ENCODE data around the gene TRDN.
"Not testable (repeated sequence)": the region's sequence is repeated elsewhere in the genome, so short reads cannot be mapped to it uniquely, and the experiment has no call there.

Gene TRDN

DNA sequence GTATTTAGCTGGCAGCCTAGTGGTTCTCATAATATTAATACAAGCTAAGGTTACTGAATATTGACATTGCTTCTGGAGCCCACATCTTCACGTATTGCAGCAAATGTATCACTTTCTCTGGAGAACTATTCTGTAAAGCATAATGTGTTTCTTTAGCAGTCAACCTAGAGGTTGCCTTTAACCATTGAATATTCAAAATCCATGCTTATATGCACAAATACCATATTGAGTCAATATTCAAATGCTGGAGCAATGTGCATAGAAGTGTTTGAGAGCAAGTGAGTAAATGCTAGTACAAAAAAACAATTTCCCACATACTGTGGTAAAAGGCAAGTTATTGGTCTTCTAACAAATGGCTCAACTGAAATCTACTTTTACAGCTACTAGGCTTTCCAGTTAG lies 231.8 kb downstream of the TRDN start:
- no peak for DNase-seq (ENCODE audit: low read depth in 2 of 2)

DNA sequence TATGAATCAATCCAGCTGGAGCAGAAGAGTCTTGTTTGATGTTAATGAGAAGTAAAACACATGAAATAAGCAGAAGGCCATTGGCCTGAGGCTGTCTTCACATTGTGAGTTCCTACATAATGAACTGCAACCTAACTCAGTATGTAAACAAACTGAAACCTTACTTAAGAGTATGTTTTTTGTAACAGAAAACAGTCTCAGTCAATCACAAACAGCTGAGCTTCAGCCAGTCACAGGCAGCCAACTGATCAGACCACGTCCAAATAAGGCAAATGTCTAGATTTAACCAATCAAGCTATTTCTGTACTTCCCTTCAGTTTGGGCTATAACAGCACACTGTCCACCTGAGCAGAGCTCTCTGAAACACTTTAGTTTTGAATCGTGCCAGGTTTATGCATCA lies 234.7 kb downstream of the TRDN start:
- no peak for DNase-seq (ENCODE audit: low read depth in 2 of 2)

DNA sequence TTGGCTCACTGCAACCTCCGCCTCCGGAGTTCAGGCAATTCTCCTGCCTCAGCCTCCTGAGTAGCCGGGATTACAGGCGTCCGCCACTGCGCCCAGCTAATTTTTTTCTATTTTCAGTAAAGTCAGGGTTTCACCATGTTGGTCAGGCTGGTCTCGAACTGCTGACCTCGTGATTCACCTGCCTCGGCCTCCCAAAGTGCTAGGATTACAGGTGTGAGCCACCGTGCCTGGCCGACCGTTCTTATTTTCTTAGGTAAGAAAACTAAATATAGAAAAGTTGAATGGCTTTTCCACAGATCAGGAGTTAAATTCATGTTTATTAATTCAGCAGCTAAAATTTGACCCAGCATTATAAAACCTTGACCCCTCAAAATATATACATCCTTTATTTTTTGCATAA lies 238.7 kb downstream of the TRDN start:
- DNase-seq (ENCODE audit: low read depth in 2 of 2), result no peak

DNA sequence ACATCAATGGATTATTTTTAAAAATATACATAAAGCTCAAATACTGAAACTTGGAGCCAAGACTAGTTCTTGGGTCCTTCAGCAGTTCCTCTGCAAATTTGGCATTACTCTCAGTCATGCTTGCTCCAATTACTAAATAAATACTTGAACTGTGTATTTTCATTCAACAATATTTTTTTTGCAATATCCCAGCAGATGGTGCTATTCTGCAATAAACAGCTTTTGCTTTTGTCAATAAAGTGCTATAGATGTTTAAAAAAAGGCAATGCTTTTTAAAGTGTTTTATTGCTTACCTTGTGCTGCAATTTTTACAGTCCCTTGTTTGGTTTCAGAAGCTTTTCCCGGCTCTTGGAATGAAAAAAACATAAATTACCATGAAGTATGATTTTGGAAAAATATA lies 243.4 kb downstream of the TRDN start:
- DNase-seq (ENCODE audit: low read depth in 2 of 2), result no peak

DNA sequence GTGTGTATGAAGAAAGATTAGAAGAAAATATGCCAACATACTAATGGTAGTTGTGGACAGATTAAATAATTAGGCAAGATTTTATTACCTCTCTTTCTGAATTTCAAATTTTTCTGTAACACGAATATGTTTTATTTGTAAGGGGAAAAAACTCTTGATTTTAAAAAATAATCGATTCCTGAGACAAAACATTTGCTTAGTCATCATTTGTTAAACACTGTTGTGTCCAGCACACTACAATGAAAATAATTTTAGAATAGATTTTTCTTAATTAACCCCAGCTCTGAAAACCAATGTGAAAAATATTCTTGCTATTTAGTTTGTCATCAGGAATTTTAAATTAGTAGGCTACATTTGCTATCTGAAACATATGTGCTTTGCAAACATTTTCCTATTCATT lies 253.0 kb downstream of the TRDN start:
- no peak for DNase-seq (ENCODE audit: low read depth in 2 of 2)

DNA sequence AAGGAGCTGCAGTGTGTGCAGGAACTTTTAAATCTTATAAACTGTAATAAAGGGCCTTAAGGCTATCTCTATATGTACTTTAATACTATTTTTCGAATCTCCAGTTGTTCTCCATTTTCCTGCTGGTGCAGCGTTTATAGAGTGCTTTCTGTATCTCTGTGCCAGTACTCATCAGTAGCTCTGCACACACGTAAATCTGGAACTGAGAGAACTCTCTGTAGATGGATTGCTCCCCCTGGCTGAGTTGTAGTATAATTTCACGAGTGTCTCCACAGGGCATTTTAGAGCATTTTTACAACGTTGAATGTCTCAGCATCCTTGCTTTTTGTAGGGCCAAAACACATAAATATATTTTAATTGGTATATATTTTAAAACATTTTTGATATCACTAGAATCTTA lies 256.5 kb downstream of the TRDN start:
- DNase-seq (ENCODE audit: low read depth in 2 of 2), result no peak

DNA sequence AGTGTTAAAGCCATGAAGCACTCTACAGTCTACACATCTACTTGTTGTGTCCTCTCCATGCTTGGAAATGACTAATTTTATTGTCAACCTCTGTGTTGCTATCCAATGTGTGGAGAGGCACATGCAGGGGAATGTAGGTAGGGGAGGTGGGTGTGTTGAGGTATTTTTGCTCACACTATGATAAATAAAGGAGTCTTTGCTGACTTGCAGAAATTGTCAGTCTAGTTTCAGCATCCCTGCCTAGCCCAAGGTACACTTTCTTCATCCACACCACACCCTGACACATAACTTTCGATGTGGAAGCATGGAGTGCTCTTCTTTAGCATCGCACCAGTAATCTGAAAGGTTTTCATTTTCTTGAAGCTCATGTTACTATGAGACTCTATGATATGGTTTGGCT lies 264.0 kb downstream of the TRDN start:
- DNase-seq (ENCODE audit: low read depth in 2 of 2), result no peak

DNA sequence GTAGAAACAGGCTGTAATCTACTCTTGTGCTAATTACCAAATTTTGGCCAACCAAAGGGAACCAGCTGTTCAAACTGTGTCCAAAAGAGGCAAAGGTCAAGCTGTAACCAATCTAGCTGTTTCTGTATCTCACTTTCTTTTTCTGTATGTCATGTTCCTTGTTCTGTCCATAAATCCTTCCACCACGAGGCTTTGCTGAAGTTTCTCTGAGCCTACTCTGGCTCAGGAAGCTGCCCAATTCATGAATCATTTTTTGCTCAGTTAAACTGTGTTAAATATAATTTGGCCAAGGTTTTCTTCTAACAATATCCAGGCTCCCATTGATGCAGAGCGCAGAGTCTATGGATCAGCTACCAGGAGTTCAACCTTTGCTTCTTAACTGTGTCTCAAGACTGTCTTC lies 272.8 kb downstream of the TRDN start:
- DNase-seq (ENCODE audit: low read depth in 2 of 2), result no peak

DNA sequence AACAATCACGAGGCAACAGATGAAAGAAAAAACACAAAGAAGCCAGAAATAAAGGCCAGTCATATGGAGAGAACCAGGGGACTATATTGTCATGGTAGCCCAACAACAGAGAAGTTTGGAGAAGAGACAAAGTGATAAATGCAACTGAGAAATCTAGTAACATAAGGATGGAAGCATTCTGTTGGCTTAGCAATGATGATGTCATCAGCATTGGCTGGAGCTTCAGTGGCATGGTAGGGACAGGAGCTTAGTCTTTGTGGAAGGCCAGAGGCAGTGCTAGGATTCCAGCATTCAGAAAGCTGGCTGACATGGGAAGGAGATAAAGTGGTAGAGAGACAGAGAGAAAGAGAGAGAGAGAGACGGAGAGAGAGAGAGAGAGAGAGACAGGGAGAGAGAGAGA lies 276.4 kb downstream of the TRDN start:
- no peak for DNase-seq (ENCODE audit: low read depth in 2 of 2)

DNA sequence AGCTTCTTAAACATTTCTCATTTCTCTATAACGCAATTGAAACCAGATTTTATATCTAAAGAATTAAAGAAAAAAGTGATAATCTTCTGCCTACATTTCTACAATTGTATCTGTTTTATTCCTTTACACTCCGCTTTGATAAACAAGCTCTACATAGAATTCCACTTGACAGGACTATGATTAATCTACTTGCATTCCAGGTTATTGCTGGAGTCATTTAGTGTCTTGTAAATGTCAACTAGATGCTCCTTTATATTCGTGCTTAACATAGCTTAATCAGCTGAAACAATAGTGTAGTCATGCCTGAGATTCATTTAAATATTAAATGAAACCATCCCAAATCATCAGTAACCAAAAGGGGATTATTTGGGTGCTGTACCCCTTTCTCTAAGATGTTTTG lies 284.0 kb downstream of the TRDN start:
- DNase-seq (ENCODE audit: low read depth in 2 of 2), result no peak

DNA sequence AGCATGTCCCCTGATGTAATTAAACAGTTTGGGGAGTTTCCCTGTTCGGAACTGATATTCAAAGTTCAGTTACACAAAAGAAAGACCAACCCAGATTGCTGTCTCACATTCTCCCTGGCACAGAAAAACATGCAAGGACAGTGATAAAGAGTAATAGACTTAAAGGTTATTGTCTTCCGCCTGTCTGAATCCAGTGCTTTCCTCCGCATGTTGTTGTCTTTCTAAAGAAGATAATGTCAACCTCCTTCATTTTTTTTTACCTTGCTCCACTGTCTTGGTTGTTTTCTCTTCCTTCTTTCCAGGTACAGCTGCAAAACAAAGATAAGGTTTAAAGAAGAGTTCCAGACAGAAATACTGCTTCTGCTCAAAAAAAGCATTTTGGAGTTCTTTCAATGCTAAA lies 284.5 kb downstream of the TRDN start:
- DNase-seq (ENCODE audit: low read depth in 2 of 2), result no peak

DNA sequence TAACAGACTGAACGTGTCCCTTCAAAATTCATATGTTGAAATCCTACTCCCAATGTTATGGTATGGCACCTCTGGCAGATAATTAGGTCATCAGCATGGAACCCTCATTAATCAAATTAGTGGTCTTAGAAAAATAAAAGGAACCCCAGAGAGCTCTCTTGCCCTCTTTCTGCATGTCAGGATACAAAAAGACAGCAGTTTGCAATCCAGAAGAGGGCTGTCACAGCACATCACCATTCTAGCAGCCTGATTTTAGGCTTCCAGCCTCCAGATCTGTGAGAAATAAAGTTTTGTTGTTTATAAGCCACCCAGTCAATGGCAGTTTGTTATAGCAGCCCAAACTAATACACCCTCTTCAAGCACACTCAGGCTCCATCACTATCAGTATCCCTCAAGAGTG lies 292.9 kb downstream of the TRDN start:
- DNase-seq (ENCODE audit: low read depth in 2 of 2), result no peak

DNA sequence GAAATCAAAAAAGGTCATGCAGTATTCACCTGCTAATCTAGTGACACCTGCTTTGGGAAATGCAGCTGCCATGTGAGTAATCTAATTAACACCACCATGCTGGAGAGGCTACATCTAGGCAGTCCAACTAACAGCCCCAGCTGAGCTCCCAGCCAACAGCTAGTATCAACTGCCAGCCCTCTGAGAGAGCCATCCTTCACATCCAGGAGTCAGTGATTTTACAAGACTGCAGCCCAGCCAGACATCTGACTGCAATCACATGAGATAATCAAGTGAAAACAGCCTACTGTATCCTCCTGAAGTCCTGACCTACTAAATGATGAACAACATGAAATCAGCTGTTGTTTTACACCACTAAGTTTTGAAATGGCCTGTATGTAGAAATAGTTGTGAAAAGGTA lies 298.4 kb downstream of the TRDN start:
- no peak for DNase-seq (ENCODE audit: low read depth in 2 of 2)

DNA sequence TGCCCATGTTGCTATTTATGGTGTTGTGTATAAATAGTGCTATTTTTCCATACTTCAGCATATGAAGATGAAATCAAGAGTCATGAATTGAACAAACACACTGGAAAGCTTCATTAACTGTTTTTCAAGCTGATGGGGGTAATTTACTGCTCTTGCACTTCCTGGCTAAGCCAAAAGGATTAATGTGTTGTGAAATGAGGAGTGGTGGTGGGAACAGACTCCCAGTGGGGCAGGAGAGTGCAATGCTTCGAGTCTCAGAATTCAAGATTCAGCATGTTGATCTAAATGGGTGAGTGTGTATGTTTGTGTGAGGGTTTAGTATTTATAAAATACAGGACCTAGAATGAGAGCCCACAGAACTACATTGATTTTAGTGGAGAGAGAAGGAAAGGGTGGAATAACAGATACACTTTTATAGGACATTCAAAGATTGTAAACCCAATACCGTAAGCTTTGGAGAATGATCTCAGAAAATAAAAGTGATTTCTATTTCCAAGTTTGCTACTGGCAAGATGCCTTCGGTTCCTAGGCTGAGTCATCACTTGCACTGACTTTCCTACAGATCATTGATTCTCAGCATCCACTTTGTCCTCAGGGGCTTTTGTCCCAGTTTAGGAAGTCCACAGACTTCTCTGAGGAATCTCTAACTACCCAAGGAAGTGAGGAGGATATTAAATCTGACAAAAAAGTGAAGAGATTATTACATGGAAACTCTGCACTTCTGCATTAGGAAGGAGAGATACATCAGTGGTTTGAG lies 303.6 kb downstream of the TRDN start:
- DNase-seq (ENCODE audit: low read depth in 2 of 2), result no peak

DNA sequence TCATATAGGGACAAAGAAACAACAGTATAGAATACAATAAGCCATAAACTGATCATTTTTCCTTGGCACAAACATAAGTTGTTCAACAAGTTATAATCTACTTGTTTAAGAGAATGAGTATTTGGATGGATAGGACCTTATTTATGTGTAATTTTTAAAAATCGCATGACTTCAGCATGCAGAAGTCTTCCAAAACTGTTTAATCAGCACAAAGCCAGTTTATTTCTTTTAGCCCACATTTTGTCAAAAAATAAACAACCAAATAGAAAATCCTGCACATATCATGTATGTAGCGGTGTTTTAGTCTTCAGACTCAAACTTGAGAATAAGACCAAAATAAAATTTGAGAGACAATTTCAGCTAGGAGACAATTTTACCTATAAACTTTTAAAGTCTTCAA lies 304.7 kb downstream of the TRDN start:
- DNase-seq (ENCODE audit: low read depth in 2 of 2), result no peak

DNA sequence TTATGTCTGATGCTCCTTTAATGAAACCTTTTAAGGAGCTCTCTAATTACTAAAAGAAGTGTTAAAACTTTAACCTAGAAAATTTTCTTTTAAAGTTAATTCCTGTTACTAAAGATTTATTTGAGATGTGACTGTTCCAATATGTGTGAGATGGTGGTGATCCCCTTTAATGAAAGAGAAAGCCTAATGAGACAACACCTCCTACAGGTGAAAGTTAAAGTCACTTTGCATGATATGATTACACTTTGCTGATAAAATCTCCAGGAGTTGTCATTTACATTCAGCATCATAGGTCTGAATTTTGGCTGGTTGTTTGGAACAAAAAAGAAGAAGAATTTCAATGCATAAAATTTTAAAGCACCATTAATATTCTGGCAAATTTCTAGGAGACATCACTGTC lies 307.4 kb downstream of the TRDN start:
- DNase-seq (ENCODE audit: low read depth in 2 of 2), result no peak

DNA sequence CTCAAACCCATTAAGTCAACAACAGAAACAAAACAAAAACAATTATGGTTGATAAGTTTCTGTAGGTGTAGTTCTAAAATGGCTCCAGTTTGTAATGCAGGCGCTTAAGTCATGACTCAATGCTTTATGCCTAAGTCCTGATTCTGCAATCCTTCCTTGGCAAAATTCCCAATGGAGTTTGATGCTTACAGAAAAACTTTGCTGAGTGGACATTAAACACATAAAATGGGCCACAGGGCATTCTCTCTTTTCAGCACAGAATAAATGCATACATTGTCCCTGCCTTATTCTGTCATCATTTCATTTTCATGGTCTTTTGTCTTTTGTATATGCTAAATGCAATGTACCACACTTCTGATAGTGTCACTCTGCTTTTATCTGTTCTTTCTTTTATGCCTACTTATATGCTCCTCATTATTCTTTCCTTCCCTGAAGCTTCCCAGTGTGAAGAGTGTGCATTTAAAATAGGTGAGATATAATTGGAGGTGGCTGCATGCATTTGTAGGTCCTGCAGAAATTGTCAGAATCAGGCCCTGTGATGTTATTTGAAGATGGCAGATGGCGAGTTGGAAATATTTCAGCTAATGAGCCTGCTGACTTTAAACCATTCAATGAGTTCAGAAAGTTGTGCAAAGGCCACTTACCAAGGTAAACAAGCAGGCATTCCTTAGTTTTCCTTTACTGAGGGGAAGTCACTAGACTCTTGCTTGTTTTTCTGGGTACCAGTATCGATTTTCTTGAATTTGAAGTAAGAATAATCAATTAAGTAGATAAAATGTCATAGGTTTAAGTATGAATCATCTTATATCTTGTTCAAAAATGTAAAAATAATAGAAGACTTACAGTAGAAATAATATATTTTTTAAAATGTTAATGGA lies 313.1 kb downstream of the TRDN start:
- DNase-seq (ENCODE audit: low read depth in 2 of 2), result no peak

DNA sequence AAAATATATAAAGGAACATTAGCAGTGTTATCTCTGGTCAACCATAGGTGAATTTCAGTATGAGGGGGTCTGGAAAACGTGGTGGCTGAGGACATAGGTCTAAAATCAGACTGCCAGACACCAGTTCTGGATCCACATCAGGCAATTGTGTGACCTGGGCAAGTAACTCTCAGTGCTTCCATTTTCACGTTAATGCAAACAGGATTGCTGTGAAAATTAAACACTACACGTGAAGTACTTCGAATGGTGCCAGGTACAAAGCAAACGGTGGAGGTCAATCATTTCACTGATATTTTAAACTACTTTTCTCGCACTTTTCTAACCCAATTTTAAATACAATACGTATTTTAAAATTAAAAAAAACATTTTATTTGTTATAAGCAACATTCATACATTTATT lies 315.7 kb downstream of the TRDN start:
- no peak for DNase-seq (ENCODE audit: low read depth in 2 of 2)

DNA sequence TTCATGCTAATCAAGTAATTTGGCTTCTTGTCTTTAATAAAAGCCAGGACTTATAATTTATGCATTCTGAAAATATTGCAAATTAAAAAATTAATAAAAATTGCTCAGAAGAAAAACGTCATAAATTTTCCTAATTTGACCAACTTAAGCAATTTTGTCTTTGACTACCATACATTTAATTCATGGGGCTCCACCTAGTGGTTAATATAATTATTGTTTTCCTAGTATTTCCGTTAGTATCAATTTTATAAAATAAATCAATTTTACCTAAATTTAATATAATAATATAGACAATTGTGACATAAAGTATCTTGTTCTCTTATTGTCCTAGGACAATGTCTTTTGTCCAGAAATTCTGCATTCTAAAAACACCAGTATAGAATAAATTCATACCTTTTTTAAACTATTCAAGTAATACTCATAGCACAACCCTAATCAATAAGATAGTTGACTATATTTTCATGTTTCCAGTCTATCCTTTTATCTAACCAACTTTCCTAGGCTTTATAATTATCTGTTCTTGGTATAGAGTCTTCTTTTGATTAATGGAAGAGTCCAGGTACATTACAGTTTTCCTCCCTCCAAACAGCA lies 319.9 kb downstream of the TRDN start:
- DNase-seq (ENCODE audit: low read depth in 2 of 2), result no peak

DNA sequence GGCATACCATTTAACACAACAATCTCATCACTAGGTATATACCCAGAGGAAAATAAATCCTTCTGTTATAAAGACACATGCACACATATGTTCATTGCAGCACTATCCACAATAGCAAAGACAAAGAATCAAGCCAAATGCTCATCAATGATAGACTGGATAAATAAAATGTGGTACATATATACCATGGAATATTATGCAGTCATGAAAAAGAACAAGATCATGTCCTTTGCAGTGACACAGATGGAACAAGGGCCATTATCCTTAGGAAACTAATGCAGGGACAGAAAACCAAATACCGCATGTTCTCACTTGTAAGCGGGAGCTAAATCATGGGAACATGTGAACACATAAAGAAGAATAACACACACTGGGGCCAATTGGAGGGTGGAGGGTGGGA lies 322.3 kb downstream of the TRDN start:
- not testable (repeated sequence) for DNase-seq (ENCODE audit: low read depth in 2 of 2)

DNA sequence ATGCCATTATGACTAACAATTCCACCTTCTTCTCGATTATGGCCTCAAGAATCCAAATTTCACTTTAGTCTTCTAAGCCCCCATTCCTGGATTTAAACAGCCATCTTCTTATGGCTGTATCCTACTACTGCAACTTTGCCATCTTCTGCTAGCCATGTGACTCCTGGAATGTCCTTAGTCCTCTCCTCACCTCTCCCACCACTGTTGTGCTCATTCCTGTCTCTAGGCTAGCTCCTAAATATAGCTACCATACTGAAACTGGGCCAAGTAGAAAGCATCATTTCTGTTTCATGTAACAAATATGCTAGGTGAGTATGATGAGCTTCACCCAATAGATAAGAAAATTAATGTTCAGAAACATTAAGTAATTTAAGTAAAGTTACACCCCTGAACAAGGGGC lies 327.6 kb downstream of the TRDN start:
- DNase-seq (ENCODE audit: low read depth in 2 of 2), result no peak

DNA sequence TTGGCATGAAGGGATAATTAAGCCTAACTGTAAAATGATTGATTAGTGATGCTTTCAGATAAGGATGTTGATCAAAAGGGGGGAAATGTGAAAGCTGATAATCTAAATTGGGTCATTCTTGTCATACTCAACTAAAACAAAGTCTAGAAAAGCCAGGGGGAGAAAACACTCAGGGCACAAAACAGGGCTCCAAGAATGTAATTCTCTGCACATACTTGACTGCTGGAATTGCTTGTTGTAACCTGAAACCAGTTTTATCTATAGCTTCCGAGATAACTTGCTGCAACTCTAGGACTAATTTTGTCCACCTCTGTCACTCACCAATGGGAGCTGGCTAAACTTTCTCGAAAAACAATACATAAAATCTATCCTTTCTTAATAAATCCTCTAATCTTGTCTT lies 330.4 kb downstream of the TRDN start:
- no peak for DNase-seq (ENCODE audit: low read depth in 2 of 2)

DNA sequence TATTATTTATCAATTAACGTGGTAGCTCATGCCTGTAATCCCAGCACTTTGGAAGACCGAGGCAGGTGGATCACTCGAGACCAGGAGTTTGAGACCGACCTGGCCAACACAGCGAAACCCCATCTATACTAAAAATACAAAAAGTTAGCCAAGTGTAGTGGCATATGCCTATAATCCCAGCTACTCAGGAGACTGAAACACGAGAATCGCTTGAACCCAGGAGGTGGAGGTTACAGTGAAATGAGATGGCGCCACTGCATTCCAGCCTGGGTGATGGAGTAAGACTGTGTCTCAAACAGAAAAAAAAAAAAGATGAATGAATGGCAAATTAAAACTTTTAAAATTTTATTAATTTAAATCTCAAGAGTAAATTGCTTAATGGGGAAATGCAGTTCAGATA lies 341.1 kb downstream of the TRDN start:
- DNase-seq (ENCODE audit: low read depth in 2 of 2), result no peak
